IMR-90 (cell line): ENCODE results near the gene PARVB. TPM values are rescaled to one million over a fixed set of nuclear protein-coding genes. Genes with fewer than 3 reads are reported as not detected.

ENCODE experiments used
- ATAC-seq: fragments of 200-7000 bp; cut with Tn5 transposase; 2 replicates; pipeline ENCODE4 v1.9.1; 2020; ENCODE audit warnings: low read depth, mild to moderate bottlenecking, moderate library complexity
- BruUV-seq: library from RNA; stranded (reverse); fragments of 400-500 nt; replicated peaks from 2 replicates; lab custom pipeline; 2021; lab: Mats Ljungman, UMichigan
- CTCF ChIA-PET: fragments of 300-600 bp; formaldehyde crosslinking; extraction: SDS; loops from one replicate; lab custom pipeline; 2021; ENCODE audit warnings: antibody characterized with exemption; lab: Yijun Ruan, JAX
- POLR2A ChIA-PET: fragments of 300-600 bp; sonication (Branson Sonifier 250); formaldehyde crosslinking; loops from one replicate; lab custom pipeline; 2022; ENCODE audit warnings: antibody characterized with exemption; ENCODE audit not compliant: unreplicated experiment; lab: Charles Lee
- DNase-seq: peaks from one replicate; pipeline ENCODE4 v3.0.0; 2013
- H2AFZ ChIP-seq: replicated peaks from 2 replicates; pipeline ENCODE3; 2013; ENCODE audit warnings: low read length, mild to moderate bottlenecking; ENCODE audit not compliant: poor library complexity
- H2AK5ac ChIP-seq: 2 replicates; pipeline ENCODE4 v1.6.1; 2013; ENCODE audit warnings: low read depth, low read length, inconsistent platforms
- H2AK9ac ChIP-seq: replicated peaks from 2 replicates; pipeline ENCODE3; 2013; ENCODE audit warnings: mild to moderate bottlenecking, low read depth, low read length, moderate library complexity; ENCODE audit not compliant: poor library complexity
- H2BK120ac ChIP-seq: 2 replicates; pipeline ENCODE4 v1.6.1; 2013; ENCODE audit warnings: low read depth, low read length, inconsistent platforms
- H2BK15ac ChIP-seq: 3 replicates; pipeline ENCODE4 v1.6.1; 2013; ENCODE audit warnings: low read depth, low read length, inconsistent platforms
- H2BK20ac ChIP-seq: 2 replicates; pipeline ENCODE4 v1.6.1; 2013; ENCODE audit warnings: low read depth, mild to moderate bottlenecking, inconsistent platforms, low read length, moderate library complexity
- H2BK5ac ChIP-seq: 2 replicates; pipeline ENCODE4 v1.6.1; 2013; ENCODE audit warnings: mild to moderate bottlenecking, low read depth, low read length, inconsistent platforms; ENCODE audit not compliant: poor library complexity, severe bottlenecking
- H3K14ac ChIP-seq: replicated peaks from 2 replicates; pipeline ENCODE4 v1.6.1; 2013; ENCODE audit warnings: low read depth, low read length, inconsistent platforms
- H3K18ac ChIP-seq: 2 replicates; pipeline ENCODE4 v1.6.1; 2013; ENCODE audit warnings: low read depth, low read length, control low read depth
- H3K23ac ChIP-seq: 2 replicates; pipeline ENCODE4 v1.6.1; 2013; ENCODE audit warnings: low read depth, low read length, inconsistent platforms
- H3K27ac ChIP-seq: 2 replicates; pipeline ENCODE4 v1.5.1; 2013; ENCODE audit warnings: mild to moderate bottlenecking, control low read depth, low read length; ENCODE audit not compliant: insufficient read depth
- H3K27me3 ChIP-seq: 2 replicates; pipeline ENCODE4 v1.6.1; 2013; ENCODE audit warnings: low read length; ENCODE audit not compliant: control insufficient read depth, insufficient read depth
- H3K36me3 ChIP-seq: 2 replicates; pipeline ENCODE4 v1.6.1; 2013; ENCODE audit warnings: low read length, mixed read lengths; ENCODE audit not compliant: control insufficient read depth, insufficient read depth
- H3K4ac ChIP-seq: 2 replicates; pipeline ENCODE4 v1.6.1; 2013; ENCODE audit warnings: low read depth, low read length, inconsistent platforms
- H3K4me1 ChIP-seq: 2 replicates; pipeline ENCODE4 v1.6.1; 2013; ENCODE audit warnings: low read length, mixed read lengths; ENCODE audit not compliant: control insufficient read depth, insufficient read depth
- H3K4me2 ChIP-seq: 2 replicates; pipeline ENCODE4 v1.6.1; 2013; ENCODE audit warnings: low read depth, mild to moderate bottlenecking, control low read depth, low read length, moderate library complexity
- H3K4me3 ChIP-seq: 2 replicates; pipeline ENCODE4 v1.5.1; 2013; ENCODE audit warnings: low read depth, mild to moderate bottlenecking, control low read depth, low read length, moderate library complexity; ENCODE audit not compliant: insufficient read depth
- H3K56ac ChIP-seq: 2 replicates; pipeline ENCODE4 v1.6.1; 2013; ENCODE audit warnings: low read length, inconsistent platforms; ENCODE audit not compliant: insufficient read depth; ENCODE audit errors: extremely low read depth
- H3K79me1 ChIP-seq, 2 experiments: 2 replicates each; pipeline ENCODE4 v1.6.1; 2013; ENCODE audit warnings: low read length in 2 of 2, inconsistent platforms in 1 of 2, low read depth in 1 of 2
- H3K9ac ChIP-seq: 2 replicates; pipeline ENCODE4 v1.6.1; 2013; ENCODE audit warnings: low read depth, low read length, control low read depth
- H3K9me1 ChIP-seq: 2 replicates; pipeline ENCODE4 v1.6.1; 2013; ENCODE audit warnings: low read length, inconsistent platforms; ENCODE audit not compliant: insufficient read depth
- H3K9me3 ChIP-seq: 2 replicates; pipeline ENCODE4 v1.6.1; 2013; ENCODE audit warnings: low read length; ENCODE audit not compliant: control insufficient read depth, insufficient read depth
- H4K20me1 ChIP-seq: 2 replicates; pipeline ENCODE4 v1.6.1; 2013; ENCODE audit warnings: low read length, inconsistent platforms; ENCODE audit not compliant: insufficient read depth
- H4K5ac ChIP-seq: 2 replicates; pipeline ENCODE4 v1.6.1; 2013; ENCODE audit warnings: mild to moderate bottlenecking, low read depth, low read length, control low read depth
- H4K8ac ChIP-seq, 2 experiments: 2 replicates each; pipeline ENCODE4 v1.6.1; 2013; ENCODE audit warnings: low read depth in 2 of 2, low read length in 2 of 2, control low read depth in 1 of 2, inconsistent platforms in 1 of 2
- H4K91ac ChIP-seq: 2 replicates; pipeline ENCODE4 v1.6.1; 2013; ENCODE audit warnings: low read depth, low read length, inconsistent platforms; ENCODE audit not compliant: insufficient read depth
- BHLHE40 ChIP-seq: fragments of 150-350 bp; IDR thresholded peaks from 2 replicates; pipeline ENCODE4 v1.6.1; 2016; ENCODE audit warnings: mild to moderate bottlenecking, low read depth, low read length
- CEBPB ChIP-seq: IDR thresholded peaks from 2 replicates; pipeline ENCODE4 v1.6.1; 2012; ENCODE audit warnings: low read depth, low read length, improper control_type of control experiment
- CHD1 ChIP-seq: IDR thresholded peaks from 2 replicates; pipeline ENCODE4 v1.6.1; 2012; ENCODE audit warnings: low read depth, low read length, improper control_type of control experiment
- FOS ChIP-seq: fragments of 150-350 bp; IDR thresholded peaks from 2 replicates; pipeline ENCODE4 v1.6.1; 2016; ENCODE audit warnings: low read depth, low read length
- MAFK ChIP-seq: IDR thresholded peaks from 2 replicates; pipeline ENCODE4 v1.6.1; 2012; ENCODE audit warnings: low read depth, low read length, improper control_type of control experiment
- MAZ ChIP-seq: IDR thresholded peaks from 2 replicates; pipeline ENCODE4 v1.6.1; 2012; ENCODE audit warnings: low read depth, mild to moderate bottlenecking, low read length, improper control_type of control experiment, moderate library complexity, borderline replicate concordance
- MXI1 ChIP-seq: IDR thresholded peaks from 2 replicates; pipeline ENCODE4 v1.6.1; 2012; ENCODE audit warnings: low read depth, mild to moderate bottlenecking, low read length, moderate library complexity, borderline replicate concordance
- NFE2L2 ChIP-seq: fragments of 150-350 bp; IDR thresholded peaks from 2 replicates; pipeline ENCODE4 v1.6.1; 2016; ENCODE audit warnings: low read depth, mild to moderate bottlenecking, low read length
- POLR2A ChIP-seq: IDR thresholded peaks from 2 replicates; pipeline ENCODE4 v1.6.1; 2012; ENCODE audit warnings: mild to moderate bottlenecking, low read depth, low read length
- RAD21 ChIP-seq: IDR thresholded peaks from 2 replicates; pipeline ENCODE4 v1.6.1; 2012; ENCODE audit warnings: low read length, improper control_type of control experiment
- RFX5 ChIP-seq: IDR thresholded peaks from 2 replicates; pipeline ENCODE4 v1.8.0; 2012; ENCODE audit warnings: low read depth, mild to moderate bottlenecking, low read length, moderate library complexity
- SMC3 ChIP-seq: fragments of 150-350 bp; IDR thresholded peaks from 2 replicates; pipeline ENCODE4 v1.6.1; 2016; ENCODE audit warnings: low read depth, mild to moderate bottlenecking, antibody characterized with exemption, low read length, moderate library complexity
- WGBS, 2 experiments: methylation state at CpG; one replicate each; pipeline versions ENCODE4 v1.1.5 to v1.1.7; 2013; ENCODE audit warnings: missing lambda C conversion rate in 2 of 2; ENCODE audit not compliant: insufficient read length in 1 of 2; ENCODE audit errors: extremely low coverage in 2 of 2; 5-methylcytosine and 5-hydroxymethylcytosine counted together
- dilution Hi-C: fragments of 300-500 bp; cut with HindIII; formaldehyde crosslinking; loops from one replicate; pipeline ENCODE4 v1.14.3; 2018; ENCODE audit warnings: low sequenced_read_pairs; ENCODE audit not compliant: unreplicated experiment
- in situ Hi-C: fragments of 300-500 bp; cut with MboI; formaldehyde crosslinking; loops from 3 replicates; pipeline ENCODE4 v1.14.3; 2019; ENCODE audit warnings: low sequenced_read_pairs, inconsistent platforms, mixed read lengths
- intact Hi-C: fragments of 100-400 bp; cut with micrococcal nuclease; formaldehyde crosslinking; loops from 2 replicates; pipeline ENCODE4 v1.10.0; 2022
- polyA plus RNA-seq, 3 experiments: library from polyadenylated mRNA; depleted of rRNA; stranded (reverse); fragments of >200 nt; gene quantifications; 2 replicates each; pipeline ENCODE4 v1.2.3, GENCODE V29; 2012; ENCODE audit warnings: low replicate concordance in 1 of 3
- total RNA-seq: library from RNA; depleted of rRNA; stranded (reverse); fragments of >200 nt; gene quantifications from 2 replicates; pipeline ENCODE4 v1.2.3, GENCODE V29; 2012
- TF ChIP-seq, protein P1 (sequence below): fragments of 150-350 bp; IDR thresholded peaks from 2 replicates; pipeline ENCODE4 v1.6.1; 2017; ENCODE audit warnings: mild to moderate bottlenecking, antibody characterized with exemption, low read length, low read depth
- TF ChIP-seq, protein P2 (sequence below): conservative IDR thresholded peaks from 2 replicates; pipeline ENCODE4 v1.5.1; 2012; ENCODE audit warnings: mild to moderate bottlenecking, low read depth, low read length, improper control_type of control experiment
- TF ChIP-seq, protein P3 (sequence below): fragments of 150-350 bp; IDR thresholded peaks from 2 replicates; pipeline ENCODE4 v1.6.1; 2016; ENCODE audit warnings: low read depth, mild to moderate bottlenecking, low read length, moderate library complexity, borderline replicate concordance

The PARVB gene
- total and polyA plus RNA-seq, 2 of the 4 experiments (the other 2 are of a cell fraction): 44.3 to 53.9 TPM

DNA sequence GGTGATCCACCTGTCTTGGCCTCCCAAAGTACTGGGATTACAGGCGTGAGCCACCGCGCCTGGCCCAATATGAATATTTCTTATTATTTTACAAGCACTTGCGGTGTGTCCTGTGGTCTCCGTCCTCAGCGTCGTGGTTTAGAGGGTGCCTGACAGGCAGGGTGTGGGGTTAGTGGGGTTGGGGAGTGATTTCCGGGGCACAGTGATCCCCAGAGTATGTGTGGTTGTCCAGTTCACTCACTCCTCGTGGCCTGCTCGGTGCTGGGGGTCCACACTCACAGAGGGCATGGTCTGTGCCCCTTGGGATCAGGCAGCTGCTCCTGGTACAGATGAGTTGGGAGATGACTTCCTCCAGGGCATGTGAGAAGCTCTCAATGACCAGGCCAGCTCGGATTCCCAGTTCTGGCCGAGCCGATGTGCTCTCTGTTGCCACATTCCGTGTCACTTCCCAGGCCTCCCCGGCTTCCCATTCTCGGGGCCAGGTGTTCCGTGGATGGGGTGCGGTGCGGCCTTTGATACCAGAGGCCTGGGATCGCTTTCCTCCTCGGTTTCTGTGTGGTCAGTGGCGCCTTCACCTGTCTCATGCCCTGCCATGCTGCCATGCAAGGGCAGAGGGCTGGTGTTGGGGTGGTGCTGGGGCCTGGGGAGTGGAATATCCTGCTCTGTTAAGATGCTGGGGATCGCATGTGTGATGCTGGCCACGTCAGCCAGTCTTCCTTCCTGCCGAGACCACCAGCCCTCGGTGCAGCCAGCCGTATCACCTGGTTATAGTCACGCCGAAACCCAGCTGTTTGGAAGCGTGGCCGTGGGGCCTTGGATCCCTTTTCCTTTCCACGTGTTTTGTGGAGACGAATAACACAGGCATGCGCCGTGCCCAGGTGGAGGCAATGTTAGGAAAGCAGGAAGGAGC lies 39.6 kb downstream of the PARVB start:
- Histone ChIP-seq H2AK5ac (no peak overlapping the region), H2BK15ac (no peak overlapping the region), H2BK120ac (no peak overlapping the region), H3K9me1 (peaks cover 3% of the 10 kb centered on the region), H3K79me1 (peaks cover 12 to 18% of the 10 kb centered on the region in 2 experiments), H4K5ac (no peak overlapping the region), H2BK5ac (no peak overlapping the region), H3K4me2 (no peak overlapping the region), H3K56ac (no peak overlapping the region), H3K23ac (no peak overlapping the region), H2AFZ (no peak overlapping the region), H3K27ac (no peak overlapping the region), H3K9ac (no peak overlapping the region), H3K4me3 (no peak overlapping the region), H3K4me1 (no peaks in the 10 kb centered on the region), H3K14ac (no peak overlapping the region), H3K36me3 (no peaks in the 10 kb centered on the region), H3K18ac (no peak overlapping the region), H4K8ac (no peak overlapping the region), H3K27me3 (no peaks in the 10 kb centered on the region), H3K9me3 (peaks cover 2% of the 10 kb centered on the region; the same call in 1 of the 2 replicates), H4K20me1 (peaks cover 15% of the 10 kb centered on the region; the same call in 1 of the 2 replicates), H2AK9ac (no peak overlapping the region), H2BK20ac (no peak overlapping the region), H4K91ac (no peak overlapping the region), H3K4ac (no peak overlapping the region)
- no TSS peak for BruUV-seq
- TF ChIP-seq BHLHE40: no peak
- no peak for TF ChIP-seq FOS
- no peak for TF ChIP-seq SMC3
- no peak for TF ChIP-seq MAFK
- TF ChIP-seq CHD1: no peak
- TF ChIP-seq CEBPB: no peak
- no peak for TF ChIP-seq MAZ
- TF ChIP-seq, protein P1, sequence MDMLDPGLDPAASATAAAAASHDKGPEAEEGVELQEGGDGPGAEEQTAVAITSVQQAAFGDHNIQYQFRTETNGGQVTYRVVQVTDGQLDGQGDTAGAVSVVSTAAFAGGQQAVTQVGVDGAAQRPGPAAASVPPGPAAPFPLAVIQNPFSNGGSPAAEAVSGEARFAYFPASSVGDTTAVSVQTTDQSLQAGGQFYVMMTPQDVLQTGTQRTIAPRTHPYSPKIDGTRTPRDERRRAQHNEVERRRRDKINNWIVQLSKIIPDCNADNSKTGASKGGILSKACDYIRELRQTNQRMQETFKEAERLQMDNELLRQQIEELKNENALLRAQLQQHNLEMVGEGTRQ: no peak
- TF ChIP-seq NFE2L2: no peak
- no peak for TF ChIP-seq MXI1
- TF ChIP-seq, protein P2, sequence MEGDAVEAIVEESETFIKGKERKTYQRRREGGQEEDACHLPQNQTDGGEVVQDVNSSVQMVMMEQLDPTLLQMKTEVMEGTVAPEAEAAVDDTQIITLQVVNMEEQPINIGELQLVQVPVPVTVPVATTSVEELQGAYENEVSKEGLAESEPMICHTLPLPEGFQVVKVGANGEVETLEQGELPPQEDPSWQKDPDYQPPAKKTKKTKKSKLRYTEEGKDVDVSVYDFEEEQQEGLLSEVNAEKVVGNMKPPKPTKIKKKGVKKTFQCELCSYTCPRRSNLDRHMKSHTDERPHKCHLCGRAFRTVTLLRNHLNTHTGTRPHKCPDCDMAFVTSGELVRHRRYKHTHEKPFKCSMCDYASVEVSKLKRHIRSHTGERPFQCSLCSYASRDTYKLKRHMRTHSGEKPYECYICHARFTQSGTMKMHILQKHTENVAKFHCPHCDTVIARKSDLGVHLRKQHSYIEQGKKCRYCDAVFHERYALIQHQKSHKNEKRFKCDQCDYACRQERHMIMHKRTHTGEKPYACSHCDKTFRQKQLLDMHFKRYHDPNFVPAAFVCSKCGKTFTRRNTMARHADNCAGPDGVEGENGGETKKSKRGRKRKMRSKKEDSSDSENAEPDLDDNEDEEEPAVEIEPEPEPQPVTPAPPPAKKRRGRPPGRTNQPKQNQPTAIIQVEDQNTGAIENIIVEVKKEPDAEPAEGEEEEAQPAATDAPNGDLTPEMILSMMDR: no peak
- TF ChIP-seq RFX5: no peak
- no peak for TF ChIP-seq RAD21
- TF ChIP-seq, protein P3, sequence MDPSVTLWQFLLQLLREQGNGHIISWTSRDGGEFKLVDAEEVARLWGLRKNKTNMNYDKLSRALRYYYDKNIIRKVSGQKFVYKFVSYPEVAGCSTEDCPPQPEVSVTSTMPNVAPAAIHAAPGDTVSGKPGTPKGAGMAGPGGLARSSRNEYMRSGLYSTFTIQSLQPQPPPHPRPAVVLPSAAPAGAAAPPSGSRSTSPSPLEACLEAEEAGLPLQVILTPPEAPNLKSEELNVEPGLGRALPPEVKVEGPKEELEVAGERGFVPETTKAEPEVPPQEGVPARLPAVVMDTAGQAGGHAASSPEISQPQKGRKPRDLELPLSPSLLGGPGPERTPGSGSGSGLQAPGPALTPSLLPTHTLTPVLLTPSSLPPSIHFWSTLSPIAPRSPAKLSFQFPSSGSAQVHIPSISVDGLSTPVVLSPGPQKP: no peak
- no peak for TF ChIP-seq POLR2A
- ChIA-PET CTCF (no interaction called here), POLR2A (no interaction called here)
- dilution Hi-C loops (no loop called here), in situ Hi-C loops (no loop called here), intact Hi-C loops (no loop called here)
- 93% methylated on average over 8 of the region's 35 CpGs; no CpG with 5 or more reads in 1 of the 2 experiments for WGBS, 2 experiments
- ATAC-seq (no peak), DNase-seq (no peak)
